Measurements from ENCODE around the gene C13orf42. TPM values are rescaled to one million over a fixed set of nuclear protein-coding genes. Genes with fewer than 3 reads are reported as not detected.

Gene C13orf42
- polyA plus RNA-seq, 1 donor from 2014 or later, result not detected

DNA sequence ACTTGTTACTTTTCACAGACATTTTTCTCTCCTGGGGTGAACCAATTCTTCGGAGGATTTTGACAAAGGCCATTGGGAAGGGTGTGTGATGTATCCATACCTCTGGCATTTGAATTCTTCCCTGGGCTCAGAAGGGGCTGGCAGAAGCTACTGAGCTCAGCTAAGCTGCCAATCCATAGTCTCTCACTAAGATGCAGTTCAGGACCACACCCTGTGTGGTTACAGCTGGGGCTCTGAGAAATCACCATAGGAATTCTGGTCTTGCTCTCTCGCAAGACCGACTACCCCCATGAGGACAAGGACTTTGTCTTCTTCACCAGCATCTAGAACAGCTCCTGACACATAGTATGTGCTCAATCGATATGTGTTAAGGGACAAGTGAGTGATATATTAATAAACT lies 6.0 kb downstream of the C13orf42 start:
- no peaks in the 10 kb centered on the region for H3F3A ChIP-seq (ENCODE audit: insufficient read depth, low read length, poor library complexity, severe bottlenecking)
- H3K79me2 ChIP-seq (replicated peaks; ENCODE audit: insufficient read depth, low read length), result no peaks in the 10 kb centered on the region
- no peaks in the 10 kb centered on the region for H3K36me3 ChIP-seq (ENCODE audit: insufficient read depth, low read length)
- H3K9ac ChIP-seq (ENCODE audit: low read length), result no peak overlapping the region
- no peak overlapping the region for H2AFZ ChIP-seq (ENCODE audit: low read depth, low read length)
- H3K27ac ChIP-seq (ENCODE audit: low read length), result no peak overlapping the region
- H3K9me3 ChIP-seq (ENCODE audit: low read length), result no peaks in the 10 kb centered on the region
- no peaks in the 10 kb centered on the region for H3K27me3 ChIP-seq (ENCODE audit: insufficient read depth, low read depth, low read length)
- no peak overlapping the region for H3K4me3 ChIP-seq (ENCODE audit: low read length)
- H3K9me2 ChIP-seq (ENCODE audit: insufficient read depth, low read length), result no peaks in the 10 kb centered on the region
- TF ChIP-seq, protein P1, sequence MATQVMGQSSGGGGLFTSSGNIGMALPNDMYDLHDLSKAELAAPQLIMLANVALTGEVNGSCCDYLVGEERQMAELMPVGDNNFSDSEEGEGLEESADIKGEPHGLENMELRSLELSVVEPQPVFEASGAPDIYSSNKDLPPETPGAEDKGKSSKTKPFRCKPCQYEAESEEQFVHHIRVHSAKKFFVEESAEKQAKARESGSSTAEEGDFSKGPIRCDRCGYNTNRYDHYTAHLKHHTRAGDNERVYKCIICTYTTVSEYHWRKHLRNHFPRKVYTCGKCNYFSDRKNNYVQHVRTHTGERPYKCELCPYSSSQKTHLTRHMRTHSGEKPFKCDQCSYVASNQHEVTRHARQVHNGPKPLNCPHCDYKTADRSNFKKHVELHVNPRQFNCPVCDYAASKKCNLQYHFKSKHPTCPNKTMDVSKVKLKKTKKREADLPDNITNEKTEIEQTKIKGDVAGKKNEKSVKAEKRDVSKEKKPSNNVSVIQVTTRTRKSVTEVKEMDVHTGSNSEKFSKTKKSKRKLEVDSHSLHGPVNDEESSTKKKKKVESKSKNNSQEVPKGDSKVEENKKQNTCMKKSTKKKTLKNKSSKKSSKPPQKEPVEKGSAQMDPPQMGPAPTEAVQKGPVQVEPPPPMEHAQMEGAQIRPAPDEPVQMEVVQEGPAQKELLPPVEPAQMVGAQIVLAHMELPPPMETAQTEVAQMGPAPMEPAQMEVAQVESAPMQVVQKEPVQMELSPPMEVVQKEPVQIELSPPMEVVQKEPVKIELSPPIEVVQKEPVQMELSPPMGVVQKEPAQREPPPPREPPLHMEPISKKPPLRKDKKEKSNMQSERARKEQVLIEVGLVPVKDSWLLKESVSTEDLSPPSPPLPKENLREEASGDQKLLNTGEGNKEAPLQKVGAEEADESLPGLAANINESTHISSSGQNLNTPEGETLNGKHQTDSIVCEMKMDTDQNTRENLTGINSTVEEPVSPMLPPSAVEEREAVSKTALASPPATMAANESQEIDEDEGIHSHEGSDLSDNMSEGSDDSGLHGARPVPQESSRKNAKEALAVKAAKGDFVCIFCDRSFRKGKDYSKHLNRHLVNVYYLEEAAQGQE (IDR thresholded peaks at IDR 0.05; ENCODE audit: borderline replicate concordance), result no peak
- TF ChIP-seq EP300 (conservative IDR thresholded peaks at IDR 0.05; ENCODE audit: poor library complexity, severe bottlenecking) (no peak), POLR2AphosphoS5 (IDR thresholded peaks at IDR 0.05) (no peak), MXI1 (conservative IDR thresholded peaks at IDR 0.05; ENCODE audit: poor library complexity, severe bottlenecking) (no peak), RAD21 (conservative IDR thresholded peaks at IDR 0.05) (no peak), TAF1 (IDR thresholded peaks at IDR 0.05; ENCODE audit: low read depth) (no peak), EZH2 (IDR thresholded peaks at IDR 0.05; ENCODE audit: borderline replicate concordance, insufficient read depth, low read length, poor library complexity, severe bottlenecking) (no peak), SMC3 (conservative IDR thresholded peaks at IDR 0.05; ENCODE audit: poor library complexity) (no peak)
- TF ChIP-seq, protein P2, sequence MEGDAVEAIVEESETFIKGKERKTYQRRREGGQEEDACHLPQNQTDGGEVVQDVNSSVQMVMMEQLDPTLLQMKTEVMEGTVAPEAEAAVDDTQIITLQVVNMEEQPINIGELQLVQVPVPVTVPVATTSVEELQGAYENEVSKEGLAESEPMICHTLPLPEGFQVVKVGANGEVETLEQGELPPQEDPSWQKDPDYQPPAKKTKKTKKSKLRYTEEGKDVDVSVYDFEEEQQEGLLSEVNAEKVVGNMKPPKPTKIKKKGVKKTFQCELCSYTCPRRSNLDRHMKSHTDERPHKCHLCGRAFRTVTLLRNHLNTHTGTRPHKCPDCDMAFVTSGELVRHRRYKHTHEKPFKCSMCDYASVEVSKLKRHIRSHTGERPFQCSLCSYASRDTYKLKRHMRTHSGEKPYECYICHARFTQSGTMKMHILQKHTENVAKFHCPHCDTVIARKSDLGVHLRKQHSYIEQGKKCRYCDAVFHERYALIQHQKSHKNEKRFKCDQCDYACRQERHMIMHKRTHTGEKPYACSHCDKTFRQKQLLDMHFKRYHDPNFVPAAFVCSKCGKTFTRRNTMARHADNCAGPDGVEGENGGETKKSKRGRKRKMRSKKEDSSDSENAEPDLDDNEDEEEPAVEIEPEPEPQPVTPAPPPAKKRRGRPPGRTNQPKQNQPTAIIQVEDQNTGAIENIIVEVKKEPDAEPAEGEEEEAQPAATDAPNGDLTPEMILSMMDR (IDR thresholded peaks at IDR 0.05; ENCODE audit: poor library complexity, severe bottlenecking), result no peak
- no peaks in the 10 kb centered on the region for H4K20me1 ChIP-seq (ENCODE audit: insufficient read depth)
- no peak overlapping the region for H3K4me2 ChIP-seq (ENCODE audit: low read length)

DNA sequence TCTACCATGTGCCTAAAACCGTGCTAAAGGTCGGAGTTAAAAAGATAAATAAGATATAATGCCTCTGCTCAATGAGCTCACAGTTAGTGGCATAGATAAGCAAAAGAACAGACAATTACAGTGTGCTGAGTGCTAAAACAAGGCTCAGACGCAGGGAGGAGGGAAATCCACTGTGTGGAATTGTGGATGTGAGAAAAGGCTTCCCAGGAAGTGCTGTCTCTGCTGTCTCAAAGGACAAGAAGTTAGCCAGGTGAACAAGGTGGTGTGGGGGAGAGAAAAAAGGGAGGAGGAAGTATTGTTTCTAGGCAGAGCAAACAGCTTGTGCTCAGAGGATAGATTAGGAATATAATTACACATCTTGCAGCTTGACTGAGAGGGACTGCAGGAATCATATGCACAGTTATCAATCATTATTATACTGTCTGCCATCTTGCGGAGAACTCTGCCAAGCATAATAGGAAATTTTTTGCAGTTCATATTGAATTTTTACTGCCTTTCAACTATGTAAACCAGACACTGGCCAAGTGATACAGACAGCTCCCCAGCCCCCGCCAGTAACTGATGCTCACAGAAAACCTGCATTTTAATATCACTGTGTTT lies 9.3 kb downstream of the C13orf42 start:
- Histone ChIP-seq H3K4me3 (ENCODE audit: low read length) (peak overlapping the region; percentile 26), H3K79me2 (replicated peaks; ENCODE audit: insufficient read depth, low read length) (no peaks in the 10 kb centered on the region), H3K9me2 (ENCODE audit: insufficient read depth, low read length) (no peaks in the 10 kb centered on the region), H3K9me3 (ENCODE audit: low read length) (no peaks in the 10 kb centered on the region), H3K36me3 (ENCODE audit: insufficient read depth, low read length) (no peaks in the 10 kb centered on the region), H3F3A (ENCODE audit: insufficient read depth, low read length, poor library complexity, severe bottlenecking) (no peaks in the 10 kb centered on the region), H3K9ac (ENCODE audit: low read length) (peak overlapping the region; percentile 32), H3K27ac (ENCODE audit: low read length) (peak overlapping the region; percentile 77), H2AFZ (ENCODE audit: low read depth, low read length) (no peak overlapping the region), H3K27me3 (ENCODE audit: insufficient read depth, low read depth, low read length) (no peaks in the 10 kb centered on the region), H4K20me1 (ENCODE audit: insufficient read depth) (no peaks in the 10 kb centered on the region), H3K4me2 (ENCODE audit: low read length) (peak overlapping the region; percentile 13)
- TF ChIP-seq SMC3 (conservative IDR thresholded peaks at IDR 0.05; ENCODE audit: poor library complexity), result peak; percentile 11
- TF ChIP-seq, protein P1 (IDR thresholded peaks at IDR 0.05; ENCODE audit: borderline replicate concordance), result peak; percentile 66
- TF ChIP-seq MXI1 (conservative IDR thresholded peaks at IDR 0.05; ENCODE audit: poor library complexity, severe bottlenecking), result no peak
- peak; percentile 14 for TF ChIP-seq RAD21 (conservative IDR thresholded peaks at IDR 0.05)
- TF ChIP-seq POLR2AphosphoS5 (IDR thresholded peaks at IDR 0.05), result peak; percentile 72
- TF ChIP-seq EZH2 (IDR thresholded peaks at IDR 0.05; ENCODE audit: borderline replicate concordance, insufficient read depth, low read length, poor library complexity, severe bottlenecking), result no peak
- TF ChIP-seq EP300 (conservative IDR thresholded peaks at IDR 0.05; ENCODE audit: poor library complexity, severe bottlenecking), result peak; percentile 92
